Tibial nerve (tissue), 4 donors: ENCODE results near the gene ERCC4. TPM values are rescaled to one million over a fixed set of nuclear protein-coding genes. Genes with fewer than 3 reads are reported as not detected.

ENCODE experiments used
- DNase-seq, 2 donors: peaks; one replicate each; pipeline ENCODE4 v3.0.0-alpha.2; 2019; ENCODE audit warnings: low spot score in 2 of 2
- H3K27ac ChIP-seq, 4 donors: fragments of 200-600 bp; sonication (generic) in 3 of 4; one replicate each; pipeline ENCODE4 v1.5.1; 2017 to 2019; ENCODE audit warnings: mild to moderate bottlenecking in 1 of 4
- H3K27me3 ChIP-seq, 2 donors: fragments of 200-600 bp; sonication (generic) in 1 of 2; one replicate each; pipeline versions ENCODE4 v1.5.1 to v1.6.0; 2017 to 2019
- H3K36me3 ChIP-seq, 3 donors: fragments of 200-600 bp; sonication (generic); one replicate each; pipeline ENCODE4 v1.5.1; 2018 to 2019
- H3K4me1 ChIP-seq, 4 donors: fragments of 200-600 bp; sonication (generic) in 3 of 4; one replicate each; pipeline ENCODE4 v1.5.1; 2017 to 2019
- H3K4me3 ChIP-seq, 4 donors: fragments of 200-600 bp; sonication (generic) in 3 of 4; one replicate each; pipeline ENCODE4 v1.5.1; 2017 to 2019; ENCODE audit warnings: mild to moderate bottlenecking in 1 of 4, moderate library complexity in 1 of 4
- H3K9me3 ChIP-seq, 4 donors: fragments of 200-600 bp; sonication (generic) in 3 of 4; one replicate each; pipeline ENCODE4 v1.5.1; 2017 to 2019
- EP300 ChIP-seq, 2 donors: sonication (generic); formaldehyde crosslinking; IDR thresholded peaks; one replicate each; pipeline ENCODE4 v1.6.1; 2017; ENCODE audit warnings: antibody characterized with exemption in 2 of 2, mild to moderate bottlenecking in 1 of 2
- POLR2A ChIP-seq, 2 donors: fragments of 450-650 bp; IDR thresholded peaks; one replicate each; pipeline ENCODE4 v1.6.1; 2017; ENCODE audit warnings: antibody characterized with exemption in 2 of 2, mild to moderate bottlenecking in 2 of 2, moderate library complexity in 2 of 2
- WGBS, 2 donors: methylation state at CpG; one replicate each; pipeline ENCODE4 v1.1.5; 2018; 5-methylcytosine and 5-hydroxymethylcytosine counted together
- total RNA-seq, 4 donors: library from RNA; depleted of rRNA; stranded (reverse); fragments of >200 nt; gene quantifications; one replicate each; pipeline ENCODE4 v1.1.0, GENCODE V29; 2016
- TF ChIP-seq, protein P1 (sequence below), 5 experiments: fragments of 200-600 bp in 3 of 5; fragments of 450-650 bp in 2 of 5; sonication (generic) in 3 of 5; IDR thresholded peaks; one replicate each; pipeline ENCODE4 v1.5.1; 2016 to 2019; ENCODE audit warnings: antibody characterized with exemption in 5 of 5, mild to moderate bottlenecking in 3 of 5, moderate library complexity in 2 of 5

Gene ERCC4
- 1 to 10 TPM; 7.3 to 8.7 (median 7.9) TPM for total RNA-seq

DNA sequence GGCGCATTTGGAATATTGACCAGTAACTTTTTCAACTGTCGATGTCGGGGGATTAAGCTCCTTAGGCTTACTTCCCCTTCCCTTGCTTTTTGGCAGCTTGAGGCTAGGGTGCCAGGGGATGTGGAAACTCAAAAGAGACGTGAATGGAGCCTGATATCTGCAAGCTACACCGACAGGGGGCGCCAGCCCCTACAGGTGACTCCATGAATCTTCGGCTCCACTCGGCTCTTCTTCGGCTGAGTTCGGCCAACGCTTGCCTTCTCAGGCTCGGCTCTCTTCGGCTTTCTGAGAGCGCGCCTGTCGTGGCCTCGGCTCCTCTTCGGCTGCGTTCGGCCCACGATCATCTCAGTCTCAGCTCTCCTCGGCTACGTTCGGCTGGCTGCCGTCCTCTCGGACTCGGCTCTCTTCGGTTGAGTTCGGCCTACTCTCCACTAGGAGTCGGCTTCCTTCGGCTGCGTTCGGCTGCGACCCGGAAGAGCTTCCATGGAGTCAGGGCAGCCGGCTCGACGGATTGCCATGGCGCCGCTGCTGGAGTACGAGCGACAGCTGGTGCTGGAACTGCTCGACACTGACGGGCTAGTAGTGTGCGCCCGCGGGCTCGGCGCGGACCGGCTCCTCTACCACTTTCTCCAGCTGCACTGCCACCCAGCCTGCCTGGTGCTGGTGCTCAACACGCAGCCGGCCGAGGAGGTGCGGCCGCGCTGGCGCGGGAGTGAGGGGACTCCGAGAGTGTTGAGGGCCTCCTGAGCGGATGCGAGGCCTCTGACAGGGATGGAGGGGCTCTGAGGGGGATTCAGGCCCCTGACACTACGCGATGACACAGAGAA is at the start of gene ERCC4:
Gene ERCC4, plus strand, starts transcription at position 472 of the 827 bp plus-strand sequence. Its CDS starts 12 bp downstream, at position 484.
- H3K4me3 ChIP-seq = peak within 1 kb of the TSS; percentile 77 to 94 (median 88)
- H3K27me3 ChIP-seq = no peaks in the 10 kb centered on the region
- WGBS, 2 donors = 0 to 1% methylated on average over 21 to 48 of the region's 64 CpGs
- DNase-seq = peak; percentile 99 to 100
- H3K9me3 ChIP-seq = no peaks in the 10 kb centered on the region
- TF ChIP-seq EP300 (IDR thresholded peaks at IDR 0.05) = peak in 1 of 2 donors; percentile 64
- TF ChIP-seq, protein P1, sequence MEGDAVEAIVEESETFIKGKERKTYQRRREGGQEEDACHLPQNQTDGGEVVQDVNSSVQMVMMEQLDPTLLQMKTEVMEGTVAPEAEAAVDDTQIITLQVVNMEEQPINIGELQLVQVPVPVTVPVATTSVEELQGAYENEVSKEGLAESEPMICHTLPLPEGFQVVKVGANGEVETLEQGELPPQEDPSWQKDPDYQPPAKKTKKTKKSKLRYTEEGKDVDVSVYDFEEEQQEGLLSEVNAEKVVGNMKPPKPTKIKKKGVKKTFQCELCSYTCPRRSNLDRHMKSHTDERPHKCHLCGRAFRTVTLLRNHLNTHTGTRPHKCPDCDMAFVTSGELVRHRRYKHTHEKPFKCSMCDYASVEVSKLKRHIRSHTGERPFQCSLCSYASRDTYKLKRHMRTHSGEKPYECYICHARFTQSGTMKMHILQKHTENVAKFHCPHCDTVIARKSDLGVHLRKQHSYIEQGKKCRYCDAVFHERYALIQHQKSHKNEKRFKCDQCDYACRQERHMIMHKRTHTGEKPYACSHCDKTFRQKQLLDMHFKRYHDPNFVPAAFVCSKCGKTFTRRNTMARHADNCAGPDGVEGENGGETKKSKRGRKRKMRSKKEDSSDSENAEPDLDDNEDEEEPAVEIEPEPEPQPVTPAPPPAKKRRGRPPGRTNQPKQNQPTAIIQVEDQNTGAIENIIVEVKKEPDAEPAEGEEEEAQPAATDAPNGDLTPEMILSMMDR (IDR thresholded peaks at IDR 0.05) = peak; percentile 80 to 96 (median 91)
- peak in 1 of 2 donors; percentile 37 for TF ChIP-seq POLR2A (IDR thresholded peaks at IDR 0.05)
- peak within 1 kb of the TSS in 3 of 4 donors; percentile 69 to 82 (median 80) for H3K27ac ChIP-seq
- peaks cover 0 to 10% (median 0%) of the 10 kb centered on the region in 3 donors for H3K36me3 ChIP-seq
- peaks cover 0 to 31% (median 8%) of the 10 kb centered on the region in 4 donors for H3K4me1 ChIP-seq

DNA sequence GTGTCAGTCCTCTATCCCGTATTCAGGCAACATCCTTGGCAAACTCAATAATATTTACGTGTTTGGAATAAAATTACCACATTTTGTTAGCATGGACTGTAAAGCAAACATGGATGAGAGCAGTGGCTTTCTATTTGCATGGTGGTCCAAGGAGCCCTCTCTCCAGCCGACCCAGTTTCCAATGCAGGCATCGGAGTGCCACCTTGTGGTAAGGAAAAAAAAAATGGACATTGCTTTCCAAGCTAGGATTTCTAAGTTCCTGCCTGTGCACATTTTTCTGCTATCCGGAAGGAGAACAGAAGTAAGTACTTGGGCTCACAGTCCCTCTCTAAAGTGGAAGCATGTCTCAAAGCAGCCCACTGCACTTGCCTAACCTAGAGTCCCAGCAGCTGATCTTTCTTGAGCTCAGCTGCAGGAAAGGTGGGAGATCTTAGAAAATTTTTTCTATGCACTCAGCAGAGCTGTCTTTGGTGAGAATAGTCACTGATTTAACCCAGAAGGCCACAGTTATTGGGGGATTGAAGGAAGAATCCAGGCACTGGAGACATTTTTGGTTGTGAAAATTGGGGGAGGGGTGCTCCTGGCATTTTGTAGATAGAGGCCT is 46.0 kb upstream of the ERCC4 start:
- no peaks in the 10 kb centered on the region for H3K27me3 ChIP-seq
- no peak overlapping the region for H3K4me3 ChIP-seq
- no peaks in the 10 kb centered on the region for H3K4me1 ChIP-seq
- no peak for TF ChIP-seq POLR2A (IDR thresholded peaks at IDR 0.05)
- no peak for TF ChIP-seq EP300 (IDR thresholded peaks at IDR 0.05)
- TF ChIP-seq, protein P1 (IDR thresholded peaks at IDR 0.05) = no peak
- no peaks in the 10 kb centered on the region for H3K9me3 ChIP-seq
- WGBS, 2 donors = 8 to 10% methylated on average over 5 of the region's 5 CpGs
- no peak overlapping the region for H3K27ac ChIP-seq
- DNase-seq = no peak
- H3K36me3 ChIP-seq = no peaks in the 10 kb centered on the region

DNA sequence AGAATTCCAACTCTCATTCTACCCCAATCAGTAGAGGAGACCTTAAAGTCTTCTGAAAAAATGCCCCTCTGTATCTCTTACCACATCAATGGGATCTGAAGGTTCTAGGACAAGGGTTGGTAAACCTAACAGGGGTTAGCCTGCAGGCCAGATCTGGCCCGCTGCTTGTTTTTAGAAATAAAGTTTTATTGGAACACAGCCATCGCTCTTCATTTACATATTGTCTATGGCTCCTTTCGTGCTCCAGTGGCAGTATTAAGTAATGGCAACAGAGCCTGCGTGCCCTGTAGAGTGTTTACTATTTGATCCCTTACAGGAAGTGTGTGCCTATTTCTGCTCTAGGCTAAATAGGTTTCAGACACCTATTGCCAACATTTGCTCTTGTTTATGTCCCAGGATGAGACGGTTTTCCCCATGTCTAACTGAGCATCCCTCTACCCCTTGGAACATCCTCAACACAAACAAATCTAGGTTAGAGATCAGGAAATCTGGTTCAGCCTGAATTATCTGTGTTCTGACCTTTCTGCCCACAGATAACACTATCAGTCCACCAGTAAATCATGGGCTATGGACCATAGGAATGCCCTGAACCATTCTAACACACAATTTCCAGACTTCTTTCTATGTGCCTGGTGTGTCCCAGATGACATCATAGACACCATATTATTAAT is 44.2 kb upstream of the ERCC4 start:
- Histone ChIP-seq H3K27me3 (no peaks in the 10 kb centered on the region), H3K4me1 (no peaks in the 10 kb centered on the region), H3K27ac (no peak overlapping the region), H3K9me3 (no peaks in the 10 kb centered on the region), H3K4me3 (no peak overlapping the region), H3K36me3 (no peaks in the 10 kb centered on the region)
- no peak for DNase-seq
- TF ChIP-seq POLR2A (IDR thresholded peaks at IDR 0.05) = no peak
- no peak for TF ChIP-seq EP300 (IDR thresholded peaks at IDR 0.05)
- TF ChIP-seq, protein P1 (IDR thresholded peaks at IDR 0.05) = no peak
- WGBS, 2 donors = 79% methylated on average over 5 of the region's 5 CpGs

DNA sequence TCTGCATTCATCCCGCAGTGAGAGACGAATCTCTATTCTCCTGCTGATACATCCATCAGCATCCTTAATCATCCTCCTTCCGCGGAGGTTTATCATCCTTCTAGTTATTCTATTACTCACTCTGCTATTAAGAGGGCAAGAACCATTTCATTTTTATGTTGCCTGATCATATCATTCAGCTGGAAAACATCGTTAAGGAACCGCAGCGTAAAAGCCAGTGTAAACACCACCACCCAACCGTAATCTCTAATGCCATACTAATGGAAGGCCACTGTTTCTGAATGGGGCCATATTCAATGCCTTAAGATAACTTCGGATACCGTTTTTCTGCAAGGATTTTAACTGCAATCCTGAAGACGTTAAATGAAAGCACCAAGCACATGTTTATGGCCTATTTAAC is 36.7 kb upstream of the ERCC4 start:
- no peak for DNase-seq
- no peaks in the 10 kb centered on the region for H3K27me3 ChIP-seq
- no peaks in the 10 kb centered on the region for H3K36me3 ChIP-seq
- no peak overlapping the region for H3K27ac ChIP-seq
- no peak for TF ChIP-seq EP300 (IDR thresholded peaks at IDR 0.05)
- TF ChIP-seq, protein P1 (IDR thresholded peaks at IDR 0.05) = no peak
- TF ChIP-seq POLR2A (IDR thresholded peaks at IDR 0.05) = no peak
- H3K4me1 ChIP-seq = no peaks in the 10 kb centered on the region
- 70 to 78% methylated on average over 11 of the region's 11 CpGs for WGBS, 2 donors
- no peaks in the 10 kb centered on the region for H3K9me3 ChIP-seq
- no peak overlapping the region for H3K4me3 ChIP-seq
